Stimulated activated CD4-positive, alpha-beta T cell treated with anti-CD3 and anti-CD28 coated beads, Interleukin-15, amount 100 ng/mL, for 24 hours (primary cell): ENCODE results near the gene PSMB7.

Source experiments
- DNase-seq: peaks from one replicate; pipeline ENCODE4 v3.0.0-alpha.2; 2020

Gene PSMB7

DNA sequence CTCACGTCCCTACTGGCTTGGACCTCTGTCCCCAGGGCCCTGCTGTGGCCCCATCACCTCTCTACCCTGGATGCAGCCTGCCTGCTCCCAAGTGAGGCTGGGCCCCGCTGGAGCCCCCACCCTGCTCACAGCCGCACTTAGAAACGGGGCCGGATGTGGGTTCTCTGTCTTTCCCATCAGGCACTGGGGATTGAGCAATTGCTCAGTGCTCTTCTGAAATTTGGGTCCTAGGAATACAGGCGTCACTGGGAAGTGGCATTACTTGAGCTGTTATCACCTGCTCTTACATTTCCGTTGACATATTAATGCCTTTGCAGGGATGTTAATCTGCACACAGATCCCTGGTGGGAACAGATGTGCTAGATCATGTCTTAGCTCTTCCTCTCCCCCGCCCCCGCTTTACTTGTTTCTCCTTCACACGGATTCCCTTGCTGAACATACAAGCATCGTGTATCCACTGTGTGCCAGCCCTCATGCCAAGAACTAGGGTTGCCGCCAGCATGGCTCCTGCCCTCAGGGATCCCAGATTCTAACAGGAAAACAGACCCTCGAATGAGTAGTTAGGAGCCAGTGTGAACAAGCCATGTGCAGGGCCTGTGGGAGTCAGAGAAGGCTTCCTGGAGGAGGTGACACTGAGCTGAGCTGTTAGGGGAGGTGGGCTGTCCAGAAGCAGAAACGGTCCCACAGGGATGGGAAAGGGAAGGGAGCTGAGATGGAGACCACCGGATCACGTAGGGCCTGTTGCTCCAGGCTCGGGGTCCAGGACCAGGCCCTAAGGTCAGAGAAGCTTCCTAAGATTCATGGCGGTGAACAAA, 92.4 kb downstream of the PSMB7 start:
- no peak for DNase-seq

- DNase-seq, result no peak
Observed at GRCh38 chr9:124321935-124322334, 93.3 kb downstream of the PSMB7 start.

GRCh38 chr9:124321416-124321815, 93.8 kb downstream of the PSMB7 start:
- DNase-seq, result no peak

GRCh38 chr9:124320062-124320973, 94.9 kb downstream of the PSMB7 start:
- peak; percentile 70 for DNase-seq

- DNase-seq, result no peak
Observed at GRCh38 chr9:124315882-124316281, 99.4 kb downstream of the PSMB7 start.

DNA sequence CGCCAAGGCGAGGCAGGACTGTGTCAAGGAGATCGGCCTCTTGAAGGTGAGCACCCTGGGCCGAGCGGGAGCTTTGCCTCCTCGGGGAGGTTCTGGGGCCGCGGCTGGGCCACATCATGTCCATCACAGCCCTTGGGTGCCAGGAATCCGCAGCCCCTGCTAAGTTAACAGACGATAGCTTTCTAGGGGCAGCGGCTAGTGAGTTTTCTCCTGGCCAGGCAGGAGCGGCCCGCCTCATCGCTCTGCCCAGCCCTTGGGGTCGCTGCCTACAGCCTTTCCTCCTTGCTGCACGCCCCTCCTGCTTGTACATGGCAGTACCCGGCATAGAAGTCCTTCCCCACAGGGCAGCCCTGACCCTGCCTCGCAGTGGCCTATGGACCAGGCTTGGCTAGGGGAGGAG, 101.3 kb downstream of the PSMB7 start:
- DNase-seq, result no peak

DNA sequence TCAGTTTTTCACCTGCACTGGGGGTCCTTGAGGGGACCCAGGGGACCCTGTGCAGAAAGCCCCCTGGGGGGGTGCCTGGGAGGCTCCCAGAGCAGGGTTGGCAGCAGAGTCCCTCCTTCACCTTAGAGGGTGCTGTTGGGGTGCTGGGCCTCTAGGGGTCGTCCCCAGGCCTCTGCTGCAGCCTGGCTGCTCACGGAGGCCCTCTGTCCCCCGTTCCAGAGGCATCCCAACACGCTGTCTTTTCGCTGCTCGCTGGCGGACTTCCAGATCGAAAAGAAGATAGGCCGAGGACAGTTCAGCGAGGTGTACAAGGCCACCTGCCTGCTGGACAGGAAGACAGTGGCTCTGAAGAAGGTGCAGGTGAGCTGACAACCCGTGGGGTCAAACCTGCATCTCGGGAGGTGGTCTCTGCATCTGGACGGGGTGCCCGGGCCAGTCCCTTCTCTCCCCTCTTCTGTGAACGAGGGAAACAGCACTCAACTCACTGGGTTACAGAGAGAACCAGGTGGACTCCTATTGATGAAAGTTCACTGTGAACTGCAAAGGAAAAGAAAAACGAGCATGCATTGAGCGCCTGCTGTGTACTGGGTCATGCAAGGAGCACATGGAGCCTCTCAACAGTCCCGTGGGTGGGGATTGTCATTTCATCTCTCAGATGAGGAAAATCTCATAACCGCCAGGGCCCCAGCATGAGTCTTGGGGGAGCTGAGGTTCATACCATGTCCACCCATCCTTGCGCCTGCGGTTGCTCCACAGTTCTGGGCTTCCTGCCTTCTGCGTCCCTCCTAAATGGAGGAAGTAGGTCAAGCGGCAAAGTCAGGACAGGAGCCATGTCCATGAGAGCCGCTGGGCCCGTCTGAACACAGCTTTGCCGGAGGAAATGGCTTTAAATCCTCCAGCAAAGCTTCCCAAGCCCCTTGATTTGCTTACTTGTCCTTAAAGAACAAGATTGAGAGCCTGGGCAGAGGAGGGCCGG, 102.7 kb downstream of the PSMB7 start:
- no peak for DNase-seq

GRCh38 chr9:124311283-124311682, 104.0 kb downstream of the PSMB7 start:
- no peak for DNase-seq

GRCh38 chr9:124309667-124310084, 105.6 kb downstream of the PSMB7 start:
- no peak for DNase-seq

- DNase-seq, result no peak
Observed at GRCh38 chr9:124308606-124309491, 106.4 kb downstream of the PSMB7 start.

DNA sequence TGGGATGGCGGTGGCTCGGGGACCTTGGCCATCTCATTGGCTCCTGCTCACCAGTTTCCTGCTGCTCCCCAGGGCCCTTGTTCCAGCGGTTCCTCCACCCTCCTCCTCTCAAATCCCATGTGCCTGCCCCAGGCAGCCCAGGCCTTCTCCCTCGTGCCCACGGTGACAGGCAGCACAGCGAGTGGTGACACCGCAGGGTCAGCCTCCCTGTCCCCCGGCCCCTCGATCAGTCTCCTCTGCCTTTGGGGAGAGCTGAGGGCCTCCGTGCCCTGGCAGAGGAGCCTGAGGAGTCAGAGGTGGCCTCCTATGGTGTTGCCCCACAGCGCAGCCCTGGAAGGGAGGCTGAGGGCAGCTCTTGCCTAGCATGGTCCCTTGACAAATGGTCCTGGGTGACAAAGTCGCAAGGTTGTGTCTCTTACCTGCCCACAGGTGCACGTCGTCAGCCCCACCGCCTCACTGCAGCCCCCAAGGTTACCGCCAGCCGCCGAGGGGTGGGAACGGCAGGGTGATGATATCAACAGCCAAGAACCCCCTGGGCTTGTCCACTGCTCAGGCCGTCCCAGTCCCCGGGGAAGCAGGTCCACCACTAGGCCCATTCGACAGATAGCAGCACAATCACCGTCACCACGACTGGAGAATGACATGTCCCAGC, 107.7 kb downstream of the PSMB7 start:
- no peak for DNase-seq

DNA sequence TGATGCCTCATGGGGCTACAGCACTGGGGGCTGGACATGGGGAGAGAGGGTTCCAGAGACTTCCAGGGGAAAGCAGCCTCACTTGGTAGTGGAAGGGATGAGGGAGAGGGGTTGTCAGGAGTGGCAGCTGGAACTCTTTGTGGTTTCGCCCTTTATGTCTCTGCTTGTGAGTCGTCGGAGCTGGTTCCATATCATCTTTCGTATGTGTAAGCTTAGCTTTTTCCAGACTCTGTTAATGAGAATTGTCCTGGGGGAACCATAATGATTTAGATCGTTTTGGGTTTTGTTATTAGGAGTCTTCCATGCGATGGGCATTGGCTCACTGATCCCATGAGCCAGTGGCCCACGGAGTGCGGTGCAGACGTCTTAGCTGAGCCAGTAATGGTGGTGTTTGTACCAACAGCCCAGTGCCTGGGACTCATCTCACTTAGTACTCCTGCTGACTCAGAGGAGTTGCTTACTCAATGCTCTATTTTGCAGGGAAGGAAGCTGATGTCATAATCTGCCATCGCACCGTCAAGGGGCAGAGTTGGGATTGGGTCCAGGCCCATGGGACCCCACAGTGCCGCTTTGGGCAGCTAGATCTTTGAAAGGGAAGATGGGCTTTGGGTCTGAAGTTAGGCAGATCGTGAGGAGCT, 109.0 kb downstream of the PSMB7 start:
- DNase-seq, result no peak

GRCh38 chr9:124304285-124304684, 111.0 kb downstream of the PSMB7 start:
- no peak for DNase-seq

- no peak for DNase-seq
Observed at GRCh38 chr9:124303762-124304161, 111.5 kb downstream of the PSMB7 start.
